Nephron (organoid): Measurements from ENCODE around the gene GSTP1.
A peak's percentile ranks its signal among the peaks of the same experiment; 100 is the strongest.

Source experiments
- H3K27ac Mint-ChIP-seq, 3 experiments: 2 replicates each; pipeline ENCODE4 v1.8.0; 2020; ENCODE audit warnings: mixed read lengths in 3 of 3, mild to moderate bottlenecking in 2 of 3, moderate library complexity in 1 of 3
- H3K27me3 Mint-ChIP-seq: 2 replicates; pipeline ENCODE4 v1.8.0; 2021; ENCODE audit warnings: low read depth, mild to moderate bottlenecking, moderate library complexity, mixed read lengths
- H3K36me3 Mint-ChIP-seq: 2 replicates; pipeline ENCODE4 v1.8.0; 2020; ENCODE audit warnings: low read depth, mixed read lengths
- H3K4me1 Mint-ChIP-seq: 2 replicates; pipeline ENCODE4 v1.8.0; 2020; ENCODE audit warnings: mixed read lengths
- H3K4me3 Mint-ChIP-seq, 3 experiments: 2 replicates each; pipeline ENCODE4 v1.8.0; 2020; ENCODE audit warnings: mild to moderate bottlenecking in 3 of 3, mixed read lengths in 3 of 3, moderate library complexity in 2 of 3
- H3K9me3 Mint-ChIP-seq: 2 replicates; pipeline ENCODE4 v1.8.0; 2020; ENCODE audit warnings: mixed read lengths
- CTCF ChIP-seq, 3 experiments: fragments of 200-600 bp; sonication (generic); IDR thresholded peaks; one replicate each; pipeline ENCODE4 v1.5.0; 2021; ENCODE audit warnings: antibody characterized with exemption in 3 of 3; ENCODE audit not compliant: unreplicated experiment in 3 of 3

Gene GSTP1

GRCh38 chr11:67630228-67630942 lies 46.8 kb downstream of the GSTP1 start:
- TF ChIP-seq CTCF (IDR thresholded peaks at IDR 0.05; ENCODE audit: unreplicated experiment in 3 of 3) = peak; percentile 71 to 78 (median 71)
- Mint-ChIP-seq H3K4me1 (peaks cover 4% of the 10 kb centered on the region), H3K27ac (peak overlapping the region; percentile 17 to 82 (median 67))

GRCh38 chr11:67630943-67631331 lies 47.3 kb downstream of the GSTP1 start:
- Mint-ChIP-seq H3K27me3 (peaks cover 5% of the 10 kb centered on the region), H3K9me3 (no peaks in the 10 kb centered on the region), H3K4me1 (peaks cover 4% of the 10 kb centered on the region), H3K27ac (peak overlapping the region; percentile 17 to 82 (median 67)), H3K36me3 (peaks cover 15% of the 10 kb centered on the region), H3K4me3 (peak overlapping the region; percentile 85 to 94 (median 88))
- TF ChIP-seq CTCF (IDR thresholded peaks at IDR 0.05; ENCODE audit: unreplicated experiment in 3 of 3) = peak in 1 of 3 experiments; percentile 29

More at GRCh38 chr11:67630228-67630942, 46.8 kb downstream of the GSTP1 start:
- Mint-ChIP-seq H3K9me3 (no peaks in the 10 kb centered on the region), H3K4me3 (peak overlapping the region; percentile 85 to 94 (median 88)), H3K36me3 (peaks cover 20% of the 10 kb centered on the region), H3K27me3 (peaks cover 5% of the 10 kb centered on the region)

GRCh38 chr11:67631411-67631810 lies 47.8 kb downstream of the GSTP1 start:
- H3K4me1 Mint-ChIP-seq = peaks cover 4% of the 10 kb centered on the region
- TF ChIP-seq CTCF (IDR thresholded peaks at IDR 0.05; ENCODE audit: unreplicated experiment in 3 of 3) = no peak
- peaks cover 11% of the 10 kb centered on the region for H3K36me3 Mint-ChIP-seq
- H3K27ac Mint-ChIP-seq = no peak overlapping the region
- H3K27me3 Mint-ChIP-seq = peaks cover 5% of the 10 kb centered on the region
- no peaks in the 10 kb centered on the region for H3K9me3 Mint-ChIP-seq
- peak overlapping the region; percentile 85 to 94 (median 88) for H3K4me3 Mint-ChIP-seq

GRCh38 chr11:67631853-67632174 lies 48.2 kb downstream of the GSTP1 start:
- peak overlapping the region in 2 of 3 experiments; percentile 66 for H3K27ac Mint-ChIP-seq
- TF ChIP-seq CTCF (IDR thresholded peaks at IDR 0.05; ENCODE audit: unreplicated experiment in 3 of 3) = no peak
- H3K9me3 Mint-ChIP-seq = no peaks in the 10 kb centered on the region
- peaks cover 4% of the 10 kb centered on the region for H3K4me1 Mint-ChIP-seq
- peaks cover 7% of the 10 kb centered on the region for H3K36me3 Mint-ChIP-seq
- peak overlapping the region; percentile 80 to 83 (median 82) for H3K4me3 Mint-ChIP-seq
- H3K27me3 Mint-ChIP-seq = peaks cover 5% of the 10 kb centered on the region

- Mint-ChIP-seq H3K9me3 (no peaks in the 10 kb centered on the region), H3K27ac (peak overlapping the region in 2 of 3 experiments; percentile 66), H3K4me3 (peak overlapping the region; percentile 80 to 83 (median 82)), H3K27me3 (peaks cover 5% of the 10 kb centered on the region), H3K4me1 (peaks cover 4% of the 10 kb centered on the region), H3K36me3 (peaks cover under 1% of the 10 kb centered on the region)
- TF ChIP-seq CTCF (IDR thresholded peaks at IDR 0.05; ENCODE audit: unreplicated experiment in 3 of 3) = no peak
These were observed 48.8 kb downstream of the GSTP1 start for GRCh38 chr11:67632175-67632981.
